Iris pigment epithelial cell (primary cell): Measurements from ENCODE around the gene SGTA.

Source experiments
- DNase-seq: peaks from one replicate; pipeline ENCODE4 v3.0.0-alpha.2; 2011; ENCODE audit warnings: low read depth

SGTA gene

DNA sequence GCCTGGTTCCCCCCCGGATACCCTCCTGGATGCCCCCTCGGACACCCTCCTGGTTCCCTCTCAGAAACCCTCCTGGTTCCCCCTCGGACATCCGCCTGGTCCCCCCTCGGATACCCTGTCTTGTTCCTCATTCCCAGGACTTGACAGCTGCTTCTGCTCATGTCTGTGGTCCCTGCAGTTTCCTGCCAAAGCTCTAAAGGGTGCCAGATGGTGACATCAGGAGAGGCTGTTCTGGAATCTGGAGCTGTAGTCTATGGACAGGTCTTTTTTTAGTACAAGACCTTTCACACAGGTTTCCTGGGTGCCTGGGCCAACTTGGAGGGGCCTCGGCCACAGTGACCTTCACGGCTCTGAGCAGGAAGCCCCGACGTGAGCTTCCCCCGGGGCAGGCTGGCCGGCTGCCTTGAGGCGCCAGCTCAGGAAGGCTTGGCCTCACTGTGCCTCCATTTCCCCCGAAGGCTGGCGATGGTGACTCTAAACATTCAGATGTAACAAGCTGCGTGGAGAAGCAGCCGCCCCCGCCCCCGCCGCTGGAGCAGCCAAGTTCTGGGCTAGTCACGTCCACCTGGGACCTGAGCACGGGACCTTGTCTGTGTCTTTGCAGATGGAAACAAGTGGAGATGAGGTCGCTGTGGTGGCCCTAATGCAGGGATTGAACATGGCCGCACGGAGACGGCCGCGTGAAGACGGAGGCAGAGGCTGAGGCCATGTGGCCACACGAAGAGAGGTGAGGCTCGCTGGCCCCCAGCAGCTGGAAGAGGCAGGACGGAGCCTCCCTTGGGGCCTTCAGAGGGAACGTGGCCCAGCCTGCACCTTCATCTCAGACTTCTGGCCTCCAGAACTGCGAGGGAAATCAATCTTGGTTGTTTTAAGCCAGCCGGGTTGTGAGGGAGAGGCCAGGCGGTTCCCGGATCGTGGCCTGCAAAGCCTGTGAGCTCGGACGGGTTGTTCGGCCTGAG lies 12.7 kb downstream of the SGTA start:
- DNase-seq = no peak

DNA sequence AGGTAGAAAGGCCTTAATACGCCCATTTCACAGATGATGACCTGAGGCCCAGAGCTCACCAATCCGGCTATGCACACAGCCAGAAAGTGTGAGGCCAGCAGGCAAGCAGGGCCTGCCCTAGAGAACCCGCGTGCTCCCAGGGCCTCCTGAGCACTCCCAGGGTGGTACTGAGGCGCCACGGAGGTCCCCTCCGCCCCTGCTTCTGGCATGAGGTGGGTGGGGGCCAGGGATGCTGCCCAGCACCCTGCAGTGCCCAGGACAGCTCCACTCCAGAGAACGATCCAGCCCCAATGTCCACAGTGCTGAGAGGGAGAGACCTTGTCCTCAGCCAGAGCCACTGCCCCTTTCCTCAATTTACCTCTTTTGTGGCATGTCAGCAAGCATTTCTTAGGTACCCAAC lies 13.9 kb downstream of the SGTA start:
- DNase-seq = no peak

DNA sequence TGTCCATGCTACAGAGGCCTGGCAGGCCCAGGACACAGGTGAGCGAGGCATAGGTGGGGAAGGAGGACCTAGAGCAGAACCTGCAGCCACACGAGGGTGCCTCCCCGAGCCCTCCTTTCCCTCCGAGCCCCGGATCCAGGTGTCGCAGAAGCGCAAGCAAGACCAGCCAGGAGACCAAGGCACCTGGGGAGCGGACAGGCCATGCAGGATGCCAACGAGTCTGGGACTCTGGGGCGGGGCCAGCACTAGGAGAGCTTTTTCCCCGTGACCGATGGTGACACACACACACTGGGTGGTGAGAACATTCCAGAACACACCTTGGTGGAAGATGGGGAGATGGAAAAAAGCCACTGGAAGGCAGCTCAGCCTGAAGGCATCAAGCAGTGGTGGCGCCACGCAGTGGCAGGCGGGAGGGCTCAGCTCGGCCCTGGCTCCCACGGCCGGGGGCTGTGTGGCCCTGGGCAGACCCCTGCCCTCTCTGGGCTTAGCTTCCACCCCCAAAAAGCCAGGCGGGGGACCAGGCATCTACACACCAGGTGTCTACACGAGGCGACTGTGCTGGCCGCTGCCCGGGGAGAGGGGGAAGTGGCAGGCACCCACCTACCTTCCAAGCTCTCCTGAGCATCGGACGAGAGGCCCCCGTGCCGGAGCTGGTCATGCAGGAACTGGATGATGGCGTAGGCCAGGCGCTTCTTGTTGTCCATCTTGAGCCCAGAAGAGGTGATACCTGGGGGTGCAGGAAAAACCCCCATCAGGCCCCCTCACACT lies 14.5 kb downstream of the SGTA start:
- no peak for DNase-seq

DNA sequence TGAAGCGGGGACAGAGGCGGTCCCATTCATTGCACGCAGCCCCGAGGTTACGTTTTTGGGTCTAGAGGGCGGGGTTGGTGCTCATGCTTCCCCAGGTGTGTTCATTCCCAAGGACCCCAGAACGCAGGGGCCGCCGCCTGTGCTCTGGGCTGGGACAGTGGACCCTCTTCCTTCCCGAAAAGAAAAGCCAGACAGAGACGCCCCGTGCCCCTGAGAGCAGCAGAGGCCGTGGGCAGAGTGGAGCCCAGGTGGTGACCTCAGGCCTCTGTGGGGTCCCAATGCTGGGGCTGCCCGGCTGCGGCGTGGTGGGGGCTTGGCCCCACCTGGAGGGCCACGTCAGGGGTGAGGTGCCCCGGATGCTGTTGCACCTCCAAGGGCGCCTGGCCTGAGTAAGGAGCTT lies 15.4 kb downstream of the SGTA start:
- no peak for DNase-seq

DNA sequence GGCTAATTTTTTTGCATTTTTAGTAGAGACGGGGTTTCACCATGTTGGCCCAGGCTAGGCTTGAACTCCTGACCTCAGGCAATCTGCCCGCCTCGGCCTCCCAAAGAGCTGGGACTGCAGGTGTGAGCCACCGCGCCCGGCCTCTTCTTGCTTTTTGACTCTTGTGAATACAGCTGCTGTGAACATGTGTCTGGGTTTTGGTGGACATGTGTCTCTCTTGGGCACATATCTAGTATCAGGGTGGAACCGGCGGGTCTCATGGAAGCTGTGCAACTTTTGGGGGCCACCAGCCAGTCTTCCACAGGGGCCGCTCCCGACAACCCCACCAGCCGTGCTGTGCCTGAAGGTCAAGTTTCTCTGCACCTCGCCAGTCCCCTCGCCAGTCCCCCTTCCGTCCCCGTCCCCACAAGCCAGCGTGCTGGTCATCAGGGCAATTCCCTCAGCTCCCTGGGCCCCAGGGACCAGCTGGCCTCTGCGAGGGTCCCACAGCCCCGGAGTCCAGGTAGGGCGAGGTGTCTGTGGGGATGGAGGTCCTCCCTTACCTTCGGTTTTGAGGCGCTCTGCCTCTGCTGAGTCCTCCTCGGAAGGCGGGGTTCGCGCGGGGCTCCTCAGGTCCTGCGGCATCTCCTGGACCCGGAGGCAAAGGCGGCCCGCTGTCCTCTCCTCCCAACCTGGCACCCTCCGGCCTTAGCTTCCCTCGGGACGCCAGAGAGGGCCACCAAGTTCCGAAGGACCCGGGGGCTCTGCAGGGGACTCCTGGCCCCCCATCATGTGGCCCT lies 16.3 kb downstream of the SGTA start:
- no peak for DNase-seq

DNA sequence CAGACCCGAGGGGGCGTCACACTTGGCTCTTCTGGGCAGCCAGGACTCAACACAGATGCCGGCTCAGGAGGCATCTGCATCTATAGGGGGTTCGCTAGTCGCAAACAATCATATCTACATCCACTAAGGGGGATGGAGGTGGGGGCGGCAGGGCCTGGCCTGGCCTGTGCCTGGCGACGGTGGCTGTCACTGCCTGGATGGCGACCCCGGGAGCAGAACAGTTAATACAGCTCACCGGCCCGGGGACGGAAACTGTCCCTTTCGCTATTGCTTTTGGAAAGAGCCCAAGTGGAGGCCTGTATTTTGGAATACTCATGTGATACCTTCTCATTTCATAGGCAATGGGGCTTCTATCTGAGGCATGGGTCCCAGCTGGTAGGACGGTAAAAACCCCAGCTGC lies 17.7 kb downstream of the SGTA start:
- no peak for DNase-seq

DNA sequence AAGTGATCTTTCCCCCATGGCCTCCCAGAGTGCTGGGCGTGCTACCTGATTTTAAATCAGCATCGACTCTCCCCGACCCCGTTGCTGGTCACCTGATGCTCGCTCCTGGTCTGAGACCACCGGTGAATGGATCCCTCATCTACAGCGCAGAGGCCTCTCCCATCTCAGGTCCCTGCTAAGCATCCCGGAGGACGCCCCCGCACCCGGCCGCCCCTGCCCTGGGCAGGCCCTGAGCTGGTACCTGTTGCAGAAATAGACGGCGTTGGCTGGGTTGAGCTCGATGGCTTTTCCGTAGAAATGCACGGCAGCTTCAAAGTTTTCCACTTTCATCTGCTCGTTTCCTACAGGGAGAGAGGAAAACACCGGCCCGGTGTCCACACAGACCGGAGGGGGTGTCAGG lies 18.1 kb downstream of the SGTA start:
- DNase-seq = no peak

DNA sequence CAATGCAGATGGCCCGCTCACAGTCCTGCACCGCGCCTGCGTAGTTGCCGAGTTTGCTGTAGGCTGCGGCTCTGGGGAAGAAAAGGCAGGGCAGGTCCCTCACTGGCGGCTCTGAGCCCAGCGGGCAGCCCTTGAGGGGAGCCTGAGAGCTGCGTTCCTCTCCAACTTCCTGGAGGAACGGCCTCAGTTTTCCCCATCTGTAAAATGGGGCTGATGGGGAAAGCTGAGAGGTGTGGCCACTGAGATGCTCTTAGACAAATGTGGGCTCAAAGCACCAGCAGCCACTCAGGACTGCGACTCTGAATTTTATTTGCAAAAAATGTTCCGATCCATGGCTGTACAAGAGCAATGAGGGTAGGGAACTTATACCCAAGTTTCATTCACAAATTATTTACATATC lies 19.4 kb downstream of the SGTA start:
- DNase-seq = no peak

DNA sequence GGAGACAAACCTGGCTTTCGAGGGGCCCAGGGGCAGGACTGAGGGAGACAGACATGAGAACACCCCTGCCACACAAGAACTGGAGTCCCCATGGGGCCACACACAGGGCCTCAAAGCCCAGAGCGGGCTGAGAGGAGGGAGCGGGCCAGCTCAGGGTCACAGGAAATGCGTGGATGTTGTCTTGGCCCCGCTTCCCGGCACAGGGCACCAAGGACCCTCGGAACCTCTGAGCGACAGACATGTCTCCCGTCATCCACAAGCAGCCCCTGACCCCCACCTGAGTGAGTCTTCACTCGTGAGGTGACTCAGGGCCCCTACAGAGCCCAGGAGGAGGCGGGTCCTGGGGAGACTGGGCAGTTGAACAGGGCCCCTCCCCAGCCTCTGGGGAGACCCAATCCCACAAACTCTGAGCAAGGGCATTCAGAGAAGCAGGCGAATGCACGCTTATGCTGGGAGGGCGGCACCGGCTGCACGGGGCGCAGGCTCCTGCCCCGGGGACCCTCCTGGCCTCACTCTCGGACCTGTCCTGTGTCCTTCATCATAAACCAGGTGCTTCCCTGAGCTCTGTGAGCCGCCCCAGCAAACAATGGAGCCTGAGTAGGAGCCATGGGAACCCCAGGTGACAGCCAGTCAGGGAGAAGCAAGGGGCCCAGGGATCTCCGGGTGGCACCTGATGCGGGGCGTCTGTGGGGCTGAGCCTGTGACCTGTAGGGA lies 20.1 kb downstream of the SGTA start:
- no peak for DNase-seq

DNA sequence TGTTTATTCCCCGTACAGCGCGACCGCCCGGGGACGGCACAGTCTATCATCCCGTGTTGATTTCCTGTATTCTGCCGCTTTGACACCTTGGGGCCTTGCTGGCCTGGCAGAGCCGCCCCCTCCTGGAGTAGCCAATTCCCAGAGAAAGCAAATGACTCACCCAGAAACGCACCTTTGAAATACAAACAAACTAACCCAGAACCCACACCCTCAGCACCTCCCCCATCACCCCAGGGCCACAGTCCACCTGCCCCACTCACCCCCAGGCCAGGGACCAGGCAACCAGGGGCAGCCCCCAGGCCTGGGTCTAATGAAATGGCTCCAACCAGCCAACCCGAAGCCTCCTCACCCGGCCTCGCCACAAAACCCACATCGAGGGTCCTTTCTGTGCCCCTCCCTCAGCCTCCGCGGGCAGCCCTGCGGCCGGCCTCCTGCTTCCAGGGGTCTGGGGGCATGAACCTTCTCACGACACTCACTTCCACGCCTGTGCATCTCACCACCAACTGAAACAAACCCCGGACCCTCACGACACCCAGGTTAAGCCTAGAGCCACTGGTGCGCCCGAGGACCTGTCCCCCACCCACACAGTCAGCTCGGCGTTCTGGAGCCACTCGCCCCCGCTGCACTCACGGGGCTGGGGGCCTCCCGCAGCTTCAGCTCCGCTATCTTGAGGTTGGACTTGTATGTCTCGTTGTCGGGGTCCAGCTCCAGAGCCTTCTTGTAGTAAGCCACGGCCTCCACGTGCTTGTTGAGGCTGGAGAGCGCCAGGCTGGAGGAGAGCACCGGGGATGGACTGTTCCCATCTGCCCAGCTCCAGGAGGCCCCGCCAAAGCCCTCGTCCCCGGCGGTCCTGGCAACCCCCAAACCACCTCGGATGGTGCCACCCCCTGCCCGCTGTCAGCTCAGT lies 20.9 kb downstream of the SGTA start:
- DNase-seq = no peak

DNA sequence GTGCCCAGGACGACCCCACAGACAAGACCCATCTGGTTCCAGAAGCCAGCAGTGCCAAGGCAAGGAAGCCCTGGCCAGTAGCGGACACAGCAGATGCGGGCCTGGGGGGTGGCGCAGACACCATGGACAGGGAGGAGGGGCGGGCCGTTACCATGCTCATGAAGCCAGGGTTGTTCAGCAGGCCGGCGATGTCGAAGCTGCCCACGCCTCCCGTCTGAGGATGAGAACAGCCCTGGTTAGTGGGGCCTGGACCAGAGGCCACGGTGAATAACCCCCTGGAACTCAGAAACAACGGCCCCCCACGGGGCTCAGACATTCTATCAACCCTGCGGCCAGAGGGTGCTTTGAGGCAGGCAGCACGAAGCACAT lies 21.8 kb downstream of the SGTA start:
- no peak for DNase-seq

DNA sequence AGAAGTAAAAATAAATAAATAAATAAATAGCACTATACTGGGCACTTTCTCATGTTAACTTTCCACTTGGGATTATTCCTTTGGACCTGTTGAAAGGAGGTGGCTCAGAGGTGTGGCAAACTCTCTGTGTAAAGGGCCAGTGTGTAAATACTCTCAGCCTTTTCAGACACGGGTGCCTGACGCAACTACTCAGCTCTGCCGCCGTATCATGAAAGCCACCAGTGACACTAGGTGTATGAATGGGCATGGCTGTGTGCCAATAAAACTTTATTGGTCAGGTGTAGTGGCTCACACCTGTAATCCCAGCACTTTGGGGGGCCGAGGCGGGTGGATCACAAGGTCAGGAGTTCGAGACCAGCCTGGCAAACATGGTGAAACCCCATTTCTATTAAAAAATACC lies 23.1 kb downstream of the SGTA start:
- DNase-seq = no peak

DNA sequence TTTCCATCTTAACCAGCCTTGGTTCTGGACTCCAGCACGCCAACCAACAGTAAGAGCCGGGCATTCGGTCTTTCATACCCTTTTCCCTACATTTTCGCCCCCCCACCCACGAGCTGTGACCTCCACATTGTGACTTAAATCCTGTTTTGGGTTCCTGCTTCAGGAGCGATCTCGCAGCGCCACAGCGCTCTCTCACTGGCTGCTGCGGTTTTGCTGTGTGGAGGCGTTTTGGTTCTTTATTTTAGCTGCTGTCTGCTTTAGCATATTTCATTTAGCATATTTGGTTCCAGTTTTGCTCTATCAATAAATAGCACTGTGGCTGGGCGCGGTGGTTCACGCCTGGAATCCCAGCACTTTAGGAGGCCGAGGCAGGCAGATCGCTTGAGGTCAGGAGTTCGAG lies 23.7 kb downstream of the SGTA start:
- no peak for DNase-seq

DNA sequence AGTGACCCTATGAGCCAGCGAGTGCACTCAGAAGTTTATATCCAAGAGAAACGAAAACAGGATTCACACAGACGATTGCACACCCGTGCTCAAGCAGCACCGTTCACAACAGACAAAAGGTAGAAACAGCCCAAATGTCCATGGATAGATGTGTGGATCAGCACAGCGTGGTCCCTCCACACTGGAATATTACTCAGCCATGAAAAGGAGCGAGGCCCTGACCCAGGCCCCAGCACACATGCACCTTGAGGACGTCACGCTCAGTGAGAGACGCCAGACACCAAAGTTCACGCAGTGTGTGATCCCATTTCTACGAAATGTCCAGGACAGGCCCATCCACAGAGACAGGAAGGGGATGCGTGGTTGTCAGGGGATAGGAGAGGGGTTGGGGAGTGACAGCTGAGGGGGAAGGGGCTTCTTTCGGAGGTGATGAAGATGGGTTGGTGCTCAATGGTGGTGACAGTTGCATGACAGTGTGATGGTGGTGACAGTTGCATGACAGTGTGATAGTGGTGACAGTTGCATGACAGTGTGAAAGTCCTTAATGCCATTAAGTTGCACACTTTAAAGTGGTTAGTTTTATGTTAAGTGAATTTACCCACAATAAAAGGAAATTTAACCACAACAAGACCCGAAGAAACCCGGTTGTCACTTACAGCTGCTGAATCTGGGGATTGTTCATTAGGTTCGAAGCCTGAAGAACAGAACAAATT lies 24.3 kb downstream of the SGTA start:
- DNase-seq = no peak

DNA sequence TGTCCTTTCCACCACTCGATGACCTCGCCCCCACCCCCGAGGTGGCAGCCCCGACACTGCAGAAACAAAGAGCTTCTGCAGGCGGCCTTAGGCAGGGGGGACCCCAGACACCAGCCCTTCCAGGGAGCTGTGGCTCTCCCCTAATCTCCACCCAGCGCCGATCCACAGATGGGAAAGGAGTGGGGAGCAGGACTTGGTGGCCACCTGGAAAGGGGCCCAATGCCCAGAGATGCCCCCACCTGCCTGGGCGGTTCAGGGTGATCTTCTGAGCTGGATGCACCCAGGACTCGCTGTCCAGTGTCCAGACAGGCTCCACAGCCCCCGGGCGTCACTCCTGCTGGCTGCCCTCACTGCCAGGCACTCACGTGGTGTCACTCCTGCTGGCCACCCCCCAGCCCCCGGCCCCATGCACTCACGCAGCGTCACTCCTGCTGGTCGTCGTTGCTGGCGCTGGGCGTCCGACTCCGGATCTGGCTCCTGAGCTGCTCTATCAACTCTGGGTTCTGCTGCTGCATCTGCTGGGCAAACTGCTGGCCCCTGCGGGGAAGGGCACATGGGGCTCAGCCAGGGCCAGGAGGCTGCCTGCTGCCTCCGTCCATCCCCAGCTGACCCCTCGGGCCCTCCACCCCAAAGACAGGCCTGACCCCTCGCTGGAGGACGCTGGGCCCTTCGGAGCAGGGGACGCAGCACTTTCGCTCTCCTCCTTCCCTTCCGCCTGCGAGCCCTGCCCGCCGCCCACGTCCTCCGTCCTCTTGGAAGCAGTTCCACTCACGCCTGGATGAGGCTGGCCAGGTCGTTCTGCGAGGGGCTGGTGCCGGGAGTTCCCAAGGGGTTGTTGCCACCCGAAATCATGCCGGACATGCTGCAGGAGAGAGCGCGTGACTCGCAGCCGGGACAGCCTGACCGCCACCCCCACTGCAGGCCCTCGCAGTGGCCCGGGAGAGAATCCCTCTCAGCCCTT lies 25.9 kb downstream of the SGTA start:
- DNase-seq = no peak

DNA sequence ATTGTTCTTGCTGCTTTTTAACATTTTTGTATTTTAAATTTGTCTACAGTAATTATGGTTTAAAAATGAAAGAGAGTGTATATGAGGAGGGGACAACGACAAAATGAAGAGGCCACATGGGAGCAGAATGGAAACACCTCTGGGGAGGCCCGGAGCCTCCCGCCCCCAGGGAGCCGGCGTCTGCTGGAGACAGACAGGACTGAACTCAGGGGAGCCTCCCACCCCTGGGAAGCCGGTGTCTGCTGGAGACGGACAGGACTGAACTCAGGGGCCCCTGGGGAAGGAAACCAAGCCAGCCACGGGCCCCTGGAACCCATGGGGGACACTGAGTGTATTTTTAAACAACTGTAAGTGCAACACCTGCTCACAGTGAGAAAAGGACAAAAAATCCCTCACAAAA lies 26.6 kb downstream of the SGTA start:
- no peak for DNase-seq

DNA sequence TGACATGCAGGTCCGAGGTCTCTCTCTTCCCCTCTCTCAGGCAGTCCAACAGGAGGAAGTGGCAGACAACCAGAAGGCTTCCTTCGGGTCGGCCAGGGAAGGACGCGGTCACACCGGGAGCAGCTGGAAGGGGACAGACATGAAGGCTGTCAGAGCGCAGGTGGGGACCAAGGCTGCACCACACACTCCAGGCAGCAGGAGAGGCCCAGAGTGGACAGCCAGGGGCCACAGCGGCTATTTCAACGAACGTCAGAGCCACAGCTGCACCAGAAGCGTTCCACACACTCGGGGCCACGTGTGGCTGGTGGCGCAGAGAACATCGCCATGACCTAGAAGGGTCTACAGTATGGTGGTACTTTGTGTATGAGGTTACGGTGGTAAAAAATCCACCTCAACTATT lies 27.3 kb downstream of the SGTA start:
- DNase-seq = no peak

DNA sequence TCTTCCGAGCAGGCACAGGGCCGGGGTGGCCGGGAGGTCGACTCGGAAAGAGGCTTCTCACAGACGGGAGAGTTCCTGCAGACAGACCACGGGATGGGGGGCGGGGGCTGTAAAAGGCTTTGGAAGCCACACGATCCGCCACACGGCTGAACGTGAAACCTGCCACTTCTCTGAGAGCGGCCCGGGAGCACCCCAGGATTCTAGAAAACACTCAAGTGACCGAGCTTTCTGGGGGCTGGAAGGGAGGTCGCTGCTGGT lies 27.7 kb downstream of the SGTA start:
- no peak for DNase-seq

DNA sequence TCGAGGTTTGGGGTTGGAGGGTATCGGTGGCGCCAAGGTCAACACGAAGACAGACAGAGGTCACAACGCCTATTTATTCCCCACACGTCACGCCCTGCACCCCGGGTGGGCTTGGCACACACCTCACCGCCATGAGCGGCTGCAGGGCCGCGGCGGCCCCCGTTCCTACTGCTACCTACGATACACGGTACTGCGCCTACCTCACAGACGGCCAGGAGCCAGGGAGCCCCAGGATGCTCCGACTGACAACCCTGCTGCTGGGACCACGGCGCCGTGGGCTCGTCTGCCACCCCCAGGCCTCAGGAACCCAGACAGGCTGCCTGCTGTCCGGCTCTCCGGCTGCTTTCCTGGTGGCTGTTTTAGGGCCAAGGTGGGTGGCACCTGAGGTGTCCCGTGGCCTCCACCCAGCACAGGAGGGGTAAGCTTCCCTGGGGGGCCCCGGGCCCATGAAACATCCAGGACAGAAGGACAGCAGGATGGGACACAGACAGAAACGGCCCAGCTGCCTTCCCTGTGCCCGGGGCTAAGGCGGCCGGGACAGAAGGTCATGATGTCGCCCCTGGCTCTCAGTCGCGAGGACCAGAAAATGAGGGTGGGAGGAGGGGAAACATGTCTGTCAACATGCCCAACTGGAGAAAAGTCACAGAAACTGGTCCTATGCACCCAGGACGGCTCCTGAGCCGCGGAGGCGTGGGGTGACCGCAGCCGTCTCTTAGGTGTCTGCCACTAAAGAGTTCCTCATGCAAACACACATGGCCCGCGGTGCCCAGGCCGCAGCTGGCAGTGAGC lies 28.2 kb downstream of the SGTA start:
- no peak for DNase-seq
